Stimulated activated CD8-positive, alpha-beta memory T cell treated with anti-CD3 and anti-CD28 coated beads, Interleukin-15, amount 100 ng/mL, for 4 hours (primary cell): ENCODE data around the gene IGF1R.
"Not testable (repeated sequence)": the region's sequence is repeated elsewhere in the genome, so short reads cannot be mapped to it uniquely, and the experiment has no call there.

Experiments
- DNase-seq, 2 donors: peaks; one replicate each; pipeline ENCODE4 v3.0.0-alpha.2; 2020; ENCODE audit warnings: low read depth in 2 of 2

IGF1R gene

DNA sequence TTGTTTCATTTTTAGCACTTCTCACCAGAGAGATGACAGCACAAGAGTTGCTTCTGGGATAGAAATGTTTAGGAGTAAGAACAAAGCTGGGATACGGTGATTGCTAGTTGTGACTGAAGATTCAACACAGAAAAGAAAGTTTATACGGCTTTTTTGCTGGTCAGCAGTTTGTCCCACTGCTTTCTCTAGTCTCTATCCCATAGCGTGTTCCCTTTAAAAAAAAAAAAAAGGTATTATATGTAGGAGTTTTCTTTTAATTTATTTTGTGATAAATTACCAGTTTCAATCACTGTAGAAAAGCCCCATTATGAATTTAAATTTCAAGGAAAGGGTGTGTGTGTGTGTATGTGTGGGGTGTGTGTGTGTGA lies 311.3 kb downstream of the IGF1R start:
- no peak for DNase-seq

GRCh38 chr15:98960555-98961050 lies 312.3 kb downstream of the IGF1R start:
- DNase-seq, result no peak

DNA sequence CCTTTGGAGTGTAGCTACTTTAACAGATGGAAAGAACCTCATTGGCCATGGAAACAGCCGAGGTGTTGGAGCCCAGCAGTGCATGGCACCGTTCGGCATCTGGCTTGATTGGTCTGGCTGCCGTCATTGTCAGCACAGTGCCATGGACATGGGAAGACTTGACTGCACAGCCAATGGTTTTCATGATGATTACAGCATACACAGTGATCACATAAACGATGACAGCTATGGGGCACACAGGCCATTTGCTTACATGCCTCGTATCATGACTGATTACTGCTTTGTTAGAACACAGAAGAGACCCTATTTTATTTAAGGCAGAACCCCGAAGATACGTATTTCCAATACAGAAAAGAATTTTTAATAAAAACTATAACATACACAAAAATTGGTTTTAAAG lies 315.1 kb downstream of the IGF1R start:
- DNase-seq, result no peak

- no peak for DNase-seq
Observed at GRCh38 chr15:98964466-98965133, 316.3 kb downstream of the IGF1R start.

GRCh38 chr15:98965134-98965491 lies 316.8 kb downstream of the IGF1R start:
- DNase-seq, result not testable (repeated sequence)

DNA sequence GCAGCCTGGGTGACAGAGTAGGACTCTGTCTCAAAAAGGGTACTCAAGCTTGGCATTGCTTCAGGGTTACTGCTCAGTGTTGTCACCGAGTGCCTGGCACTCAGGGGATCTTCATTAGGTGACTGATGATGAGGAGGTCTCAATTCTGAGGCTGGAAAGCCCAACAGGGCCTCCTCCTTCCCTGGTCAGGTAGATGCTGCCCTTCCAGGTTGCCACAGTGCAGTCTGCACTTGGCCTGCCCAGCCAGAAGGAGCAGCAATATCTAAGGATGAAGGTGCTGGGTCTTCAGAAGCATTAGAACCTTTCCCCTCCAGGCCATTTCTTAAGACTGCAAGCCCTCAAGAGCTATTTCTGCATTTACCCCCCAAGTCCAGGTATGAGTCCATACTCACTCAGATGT lies 317.3 kb downstream of the IGF1R start:
- DNase-seq, result no peak

- no peak for DNase-seq
Observed at GRCh38 chr15:98966091-98966787, 317.9 kb downstream of the IGF1R start.

DNA sequence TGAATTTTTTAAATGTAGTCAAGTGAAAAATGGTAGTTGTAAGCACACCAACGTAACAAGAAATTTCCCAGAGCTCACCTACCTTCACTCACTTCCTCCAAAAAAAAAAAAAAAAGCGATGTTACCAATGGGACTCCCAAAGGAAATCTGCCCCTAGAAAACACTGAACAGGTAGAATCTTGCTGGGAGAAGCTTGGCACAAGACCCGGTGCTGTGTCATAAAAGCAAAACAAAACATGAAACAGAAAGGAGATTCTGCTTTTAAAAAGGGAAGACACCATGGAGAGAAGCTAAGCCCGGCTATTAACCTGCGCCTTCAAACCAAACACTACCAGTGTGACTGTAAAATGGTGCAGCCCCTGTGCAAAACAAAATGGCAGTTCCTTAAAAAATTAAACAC lies 318.8 kb downstream of the IGF1R start:
- no peak for DNase-seq

GRCh38 chr15:98967916-98968315 lies 319.6 kb downstream of the IGF1R start:
- DNase-seq, result no peak

- DNase-seq, result no peak
Observed at GRCh38 chr15:98968576-98968975, 320.2 kb downstream of the IGF1R start.

DNA sequence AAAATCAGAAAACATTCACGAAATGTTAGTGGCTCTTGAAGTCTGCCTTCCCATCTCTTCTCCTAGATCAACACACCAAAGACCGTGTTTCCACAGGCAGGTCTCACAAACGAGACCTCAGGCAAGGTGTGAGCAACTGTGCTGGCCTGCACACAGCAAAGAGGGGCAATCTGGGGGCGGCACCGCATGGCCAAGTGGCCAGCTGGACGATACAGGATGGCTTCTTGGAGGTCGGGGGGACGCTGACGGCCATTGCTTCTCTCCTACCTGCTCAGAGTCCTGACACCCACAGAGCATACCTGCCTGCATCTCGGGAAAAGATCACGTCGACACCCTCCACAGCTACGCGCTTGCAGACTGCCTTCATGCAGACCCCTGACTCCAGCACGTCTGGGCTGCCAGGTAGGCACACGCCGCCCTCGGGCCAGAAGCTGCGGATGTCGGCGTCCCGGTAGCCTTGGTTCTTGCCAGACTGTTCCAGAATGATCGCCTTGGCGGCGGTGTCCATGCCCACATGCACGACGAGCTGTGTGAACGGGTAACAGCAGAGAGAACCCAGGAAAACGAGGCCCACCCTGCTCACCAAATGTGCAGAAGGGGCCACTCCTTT lies 320.9 kb downstream of the IGF1R start:
- no peak for DNase-seq

DNA sequence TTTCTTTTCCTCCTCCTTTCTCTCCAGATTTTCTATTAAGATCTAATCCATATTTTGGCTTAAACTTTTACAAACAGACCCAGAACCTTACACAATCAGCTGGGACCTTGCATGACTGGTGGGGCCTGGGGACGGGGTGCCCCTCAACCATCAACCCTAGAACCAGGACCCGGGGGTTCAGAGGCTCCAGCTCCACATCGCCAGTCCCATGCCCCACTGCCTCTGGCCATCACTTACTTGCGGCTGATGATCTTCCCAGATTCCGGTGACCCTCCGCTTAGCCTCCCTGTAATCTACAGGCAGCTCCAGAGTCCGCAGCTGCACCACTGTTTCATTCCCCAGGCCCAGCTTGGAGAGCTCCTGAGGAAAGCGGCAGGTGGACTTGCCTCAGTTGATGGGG lies 322.5 kb downstream of the IGF1R start:
- DNase-seq, result no peak

DNA sequence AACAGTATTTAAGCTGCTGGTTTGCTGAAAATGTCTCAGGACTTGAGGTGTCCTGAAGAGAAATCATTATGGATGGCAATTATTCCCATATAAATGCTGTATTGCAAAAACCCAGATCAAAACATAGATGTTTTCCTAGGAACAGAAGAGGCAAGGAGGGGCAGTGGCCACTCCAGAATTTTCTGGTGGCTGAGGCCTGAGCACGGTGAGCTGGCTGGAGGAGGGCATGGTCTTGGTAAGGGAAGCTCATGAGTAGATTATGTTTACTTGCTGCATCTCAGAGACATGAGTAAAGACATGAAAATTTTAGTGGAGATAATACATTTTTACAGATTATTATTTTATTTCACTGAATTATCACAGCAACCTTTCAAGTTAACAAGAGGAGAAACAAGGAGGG lies 328.2 kb downstream of the IGF1R start:
- DNase-seq, result no peak

DNA sequence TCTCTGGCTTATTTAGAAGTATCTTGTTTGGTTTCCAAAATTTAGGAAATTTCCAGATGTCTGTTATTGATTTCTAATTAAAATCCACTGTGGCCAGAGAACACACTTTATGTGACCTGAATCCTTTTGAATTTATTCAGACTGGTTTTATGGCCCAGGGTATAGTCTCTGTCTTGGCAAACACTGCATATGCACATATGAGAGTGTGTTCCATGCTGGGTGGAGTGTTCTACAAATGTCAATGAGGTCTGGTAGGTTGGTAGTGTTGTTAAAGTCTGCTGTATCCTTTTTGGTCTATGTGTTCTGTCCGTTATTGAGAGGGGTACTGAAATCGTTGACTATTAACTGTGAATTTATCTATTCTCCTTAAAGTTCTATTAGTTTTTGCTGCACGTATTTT lies 329.1 kb downstream of the IGF1R start:
- DNase-seq, result no peak

DNA sequence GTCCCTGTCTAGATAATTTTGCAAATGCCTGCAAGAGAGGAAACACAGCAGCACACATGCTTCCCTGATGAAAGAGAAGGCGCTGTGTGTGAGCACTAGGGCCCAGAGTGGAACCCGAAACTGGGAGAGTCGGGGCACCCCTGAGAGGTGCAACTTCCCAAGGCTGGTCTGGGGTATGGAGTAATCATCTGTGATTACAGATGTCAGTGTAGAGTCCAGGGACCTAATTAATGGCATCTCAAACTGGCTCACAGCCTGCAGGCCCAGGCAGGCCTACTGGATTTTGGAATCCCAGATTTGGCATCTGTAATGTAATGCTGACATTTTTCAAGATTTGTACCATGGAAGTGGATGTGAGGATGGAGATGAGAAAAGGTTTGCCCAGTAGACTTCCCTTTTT lies 329.8 kb downstream of the IGF1R start:
- DNase-seq, result no peak

- DNase-seq, result no peak
Observed at GRCh38 chr15:98980899-98981228, 332.5 kb downstream of the IGF1R start.

GRCh38 chr15:98981851-98982722 lies 333.7 kb downstream of the IGF1R start:
- DNase-seq, result no peak

DNA sequence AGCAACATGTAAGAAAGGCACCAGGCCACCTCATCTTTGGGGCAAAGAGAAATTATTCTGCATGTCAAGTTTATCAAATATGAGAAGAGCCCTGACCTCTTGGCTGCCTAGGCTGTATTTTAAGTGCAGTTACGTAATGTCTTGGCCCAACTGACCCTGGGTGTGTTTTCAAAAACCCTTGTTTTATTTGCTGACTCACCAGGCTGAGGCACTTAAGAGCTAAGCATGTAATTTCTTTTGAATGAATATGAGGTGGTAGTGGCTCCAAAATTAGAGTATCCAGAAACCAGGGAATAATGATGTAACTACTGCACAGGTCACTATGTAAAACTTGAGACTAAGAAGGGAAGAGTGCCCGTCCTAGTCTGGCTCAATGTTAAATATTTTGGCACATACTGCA lies 335.0 kb downstream of the IGF1R start:
- DNase-seq, result no peak

DNA sequence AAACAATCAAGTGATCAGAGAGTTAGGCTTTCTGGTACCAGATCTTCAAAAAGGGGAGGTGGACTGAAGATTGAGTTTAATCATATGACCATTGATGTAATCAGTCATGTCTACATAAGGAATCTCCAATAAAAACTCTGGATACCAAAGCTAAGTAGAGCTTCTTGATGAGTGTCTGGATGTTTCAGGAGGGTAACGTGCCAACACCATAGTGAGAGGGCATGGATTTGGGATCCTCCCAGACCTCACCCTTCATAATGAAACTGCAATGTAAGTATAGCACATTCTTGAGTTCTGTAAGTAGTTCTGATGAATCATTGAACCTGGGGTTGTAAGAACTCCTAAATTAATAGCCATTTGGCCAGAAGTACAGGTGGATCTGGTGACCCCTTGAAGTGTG lies 337.9 kb downstream of the IGF1R start:
- DNase-seq, result no peak

GRCh38 chr15:98994892-98995291 lies 346.6 kb downstream of the IGF1R start:
- DNase-seq, result no peak

DNA sequence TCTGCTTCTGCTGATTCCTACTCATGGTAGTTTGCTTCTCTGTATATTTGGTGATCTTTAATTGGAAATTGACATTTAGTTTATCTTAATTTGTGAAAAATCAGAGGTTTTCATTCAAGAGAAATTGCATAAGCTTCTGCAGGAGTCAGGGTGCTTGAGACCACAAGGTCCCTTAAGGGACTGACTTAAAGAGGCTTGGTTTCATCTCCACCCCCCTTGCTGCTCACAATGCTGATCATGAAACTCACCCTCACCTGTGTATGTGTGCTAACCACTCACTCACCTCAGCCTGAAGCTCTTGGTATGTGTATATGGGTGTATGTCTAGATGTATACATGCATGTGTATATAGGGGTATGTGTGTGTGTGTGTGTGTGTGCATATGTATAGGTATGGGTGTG lies 347.8 kb downstream of the IGF1R start:
- no peak for DNase-seq

GRCh38 chr15:98996624-98997023 lies 348.3 kb downstream of the IGF1R start:
- no peak for DNase-seq
